LNCAP (cell line): ENCODE data around the gene MAX.

Source experiments
- CTCF ChIP-seq: fragments of 450-650 bp; IDR thresholded peaks from 2 replicates; pipeline ENCODE4 v1.5.1; 2017; ENCODE audit warnings: mild to moderate bottlenecking

The MAX gene

GRCh38 chr14:65038966-65039365 is 63.4 kb downstream of the MAX start:
- no peak for TF ChIP-seq CTCF

GRCh38 chr14:65035049-65035448 is 67.3 kb downstream of the MAX start:
- TF ChIP-seq CTCF: no peak

GRCh38 chr14:65034021-65034420 is 68.3 kb downstream of the MAX start:
- no peak for TF ChIP-seq CTCF

GRCh38 chr14:65033181-65033580 is 69.1 kb downstream of the MAX start:
- TF ChIP-seq CTCF: no peak

- no peak for TF ChIP-seq CTCF
Observed at GRCh38 chr14:65032319-65032718, 70.0 kb downstream of the MAX start.

- no peak for TF ChIP-seq CTCF
Observed at GRCh38 chr14:65028937-65029336, 73.4 kb downstream of the MAX start.

- TF ChIP-seq CTCF: no peak
Observed at GRCh38 chr14:65027127-65027799, 75.1 kb downstream of the MAX start.

GRCh38 chr14:65026526-65026925 is 75.8 kb downstream of the MAX start:
- TF ChIP-seq CTCF: no peak
